GM12878 (cell line): ENCODE measurements around the gene CCDC181. TPM values are rescaled to one million over a fixed set of nuclear protein-coding genes. Genes with fewer than 3 reads are reported as not detected.

Experiments used
- ASH2L ChIP-seq: fragments of 300-600, 200-600 bp; sonication (generic); IDR thresholded peaks from 2 replicates; pipeline ENCODE4 v1.6.1; 2017; ENCODE audit warnings: low read depth, mild to moderate bottlenecking, borderline replicate concordance
- BCL11A ChIP-seq: IDR thresholded peaks from 2 replicates; pipeline ENCODE4 v1.6.1; 2011; ENCODE audit warnings: low read depth, low read length
- CBX3 ChIP-seq: fragments of 200-600 bp; sonication (generic); IDR thresholded peaks from 2 replicates; pipeline ENCODE4 v1.6.1; 2016; ENCODE audit warnings: low read depth, borderline replicate concordance
- DPF2 ChIP-seq: fragments of 450-650 bp; IDR thresholded peaks from 2 replicates; pipeline ENCODE4 v1.6.1; 2017; ENCODE audit warnings: mild to moderate bottlenecking
- EZH2 ChIP-seq: IDR thresholded peaks from 2 replicates; pipeline ENCODE4 v1.6.1; 2012; ENCODE audit warnings: low read depth, mild to moderate bottlenecking, control low read depth, inconsistent platforms, low read length, borderline replicate concordance; ENCODE audit not compliant: control insufficient read depth
- HCFC1 ChIP-seq: fragments of 150-350 bp; IDR thresholded peaks from 2 replicates; pipeline ENCODE4 v1.6.1; 2014; ENCODE audit warnings: low read length
- IKZF2 ChIP-seq, 2 experiments: fragments of 450-650 bp; IDR thresholded peaks; 2 replicates each; pipeline ENCODE4 v1.6.1; 2017; ENCODE audit warnings: mild to moderate bottlenecking in 2 of 2, moderate library complexity in 2 of 2
- IRF3 ChIP-seq: fragments of 450-650 bp; IDR thresholded peaks from 2 replicates; pipeline ENCODE4 v1.6.1; 2014; ENCODE audit warnings: mild to moderate bottlenecking
- IRF4 ChIP-seq: IDR thresholded peaks from 2 replicates; pipeline ENCODE4 v1.6.1; 2011; ENCODE audit warnings: low read depth, low read length
- IRF5 ChIP-seq: fragments of 450-650 bp; IDR thresholded peaks from 2 replicates; pipeline ENCODE4 v1.6.1; 2017; ENCODE audit warnings: borderline replicate concordance
- KDM1A ChIP-seq: fragments of 200-600 bp; sonication (generic); IDR thresholded peaks from 2 replicates; pipeline ENCODE4 v1.6.1; 2016; ENCODE audit warnings: borderline replicate concordance
- KLF5 ChIP-seq: fragments of 450-650 bp; IDR thresholded peaks from 2 replicates; pipeline ENCODE4 v1.6.1; 2014; ENCODE audit warnings: mild to moderate bottlenecking; ENCODE audit not compliant: partially characterized antibody
- LARP7 ChIP-seq: fragments of 450-650 bp; IDR thresholded peaks from 2 replicates; pipeline ENCODE4 v1.6.1; 2017; ENCODE audit warnings: mild to moderate bottlenecking
- MTA2 ChIP-seq: fragments of 450-650 bp; IDR thresholded peaks from 2 replicates; pipeline ENCODE4 v1.6.1; 2016; ENCODE audit warnings: low read depth, mild to moderate bottlenecking, moderate library complexity
- NBN ChIP-seq: fragments of 450-650 bp; IDR thresholded peaks from 2 replicates; pipeline ENCODE4 v1.6.1; 2016
- SIN3A ChIP-seq: IDR thresholded peaks from 2 replicates; pipeline ENCODE4 v1.6.1; 2012; ENCODE audit warnings: low read depth, low read length, improper control_type of control experiment
- SKIL ChIP-seq: fragments of 450-650 bp; IDR thresholded peaks from 2 replicates; pipeline ENCODE4 v1.6.1; 2017; ENCODE audit warnings: mild to moderate bottlenecking, low read depth, inconsistent platforms; ENCODE audit not compliant: poor library complexity, severe bottlenecking
- SMARCA5 ChIP-seq: fragments of 450-650 bp; IDR thresholded peaks from 2 replicates; pipeline ENCODE4 v1.6.1; 2017; ENCODE audit warnings: mild to moderate bottlenecking
- SREBF2 ChIP-seq: IDR thresholded peaks from 2 replicates; pipeline ENCODE4 v1.6.1; 2012; ENCODE audit warnings: mild to moderate bottlenecking, low read length
- ZBED1 ChIP-seq: IDR thresholded peaks from 2 replicates; pipeline ENCODE4 v1.6.1; 2016; ENCODE audit warnings: borderline replicate concordance
- ZNF217 ChIP-seq: fragments of 450-650 bp; IDR thresholded peaks from 2 replicates; pipeline ENCODE4 v1.6.1; 2017; ENCODE audit warnings: antibody characterized with exemption, mild to moderate bottlenecking
- ZNF24 ChIP-seq: fragments of 450-650 bp; IDR thresholded peaks from 2 replicates; pipeline ENCODE4 v1.6.1; 2017; ENCODE audit warnings: antibody characterized with exemption, mild to moderate bottlenecking
- ZNF622 ChIP-seq: fragments of 450-650 bp; IDR thresholded peaks from 2 replicates; pipeline ENCODE4 v1.6.1; 2017; ENCODE audit warnings: mild to moderate bottlenecking, inconsistent platforms
- polyA plus RNA-seq, 11 experiments: library from polyadenylated mRNA; depleted of rRNA in 4 of 11; unstranded in 6 of 11; stranded (reverse) in 5 of 11; fragments of >200 nt; fragmentation: Nextera tagmentation in 4 of 11; fragmentation: Illumina TruSeq in 1 of 11; extraction: Ambion mirVana in 4 of 11; extraction: Trizol in 1 of 11; gene quantifications; 1 replicate in 1 of 11; 2 replicates in 10 of 11; pipeline versions ENCODE4 v1.2.1 to v1.2.3, GENCODE V29; 2011 to 2016; ENCODE audit warnings: inconsistent platforms in 2 of 11, missing spikeins in 2 of 11, low read depth in 1 of 11
- total RNA-seq, 4 experiments: library from RNA; depleted of rRNA in 3 of 4; stranded (reverse); fragments of >200 nt in 3 of 4; fragmentation: Illumina TruSeq in 1 of 4; extraction: Trizol in 1 of 4; gene quantifications; 2 replicates each; pipeline versions ENCODE4 v1.2.1 to v1.2.3, GENCODE V29; 2013 to 2021
- TF ChIP-seq, protein P1 (sequence below): IDR thresholded peaks from 2 replicates; pipeline ENCODE4 v1.6.1; 2012; ENCODE audit warnings: low read length, inconsistent platforms

Gene CCDC181
- total and polyA plus RNA-seq, 10 of the 15 experiments (the other 5 are each of a cell fraction or from before 2014, with no cell fraction given): not detected

- TF ChIP-seq IRF5: no peak
- TF ChIP-seq IRF4: peak; percentile 55; the same call in 1 of the 2 replicates
- TF ChIP-seq MTA2: peak; percentile 64; the same call in 1 of the 2 replicates
- TF ChIP-seq LARP7: no peak
- TF ChIP-seq CBX3: no peak
- no peak for TF ChIP-seq SREBF2
- TF ChIP-seq KLF5: no peak
- no peak for TF ChIP-seq KDM1A
- peak; percentile 40 for TF ChIP-seq SKIL
- no peak for TF ChIP-seq HCFC1
- peak; percentile 24; the same call in 1 of the 2 replicates for TF ChIP-seq BCL11A
- peak; percentile 49; the same call in 1 of the 2 replicates for TF ChIP-seq DPF2
- TF ChIP-seq, protein P1, sequence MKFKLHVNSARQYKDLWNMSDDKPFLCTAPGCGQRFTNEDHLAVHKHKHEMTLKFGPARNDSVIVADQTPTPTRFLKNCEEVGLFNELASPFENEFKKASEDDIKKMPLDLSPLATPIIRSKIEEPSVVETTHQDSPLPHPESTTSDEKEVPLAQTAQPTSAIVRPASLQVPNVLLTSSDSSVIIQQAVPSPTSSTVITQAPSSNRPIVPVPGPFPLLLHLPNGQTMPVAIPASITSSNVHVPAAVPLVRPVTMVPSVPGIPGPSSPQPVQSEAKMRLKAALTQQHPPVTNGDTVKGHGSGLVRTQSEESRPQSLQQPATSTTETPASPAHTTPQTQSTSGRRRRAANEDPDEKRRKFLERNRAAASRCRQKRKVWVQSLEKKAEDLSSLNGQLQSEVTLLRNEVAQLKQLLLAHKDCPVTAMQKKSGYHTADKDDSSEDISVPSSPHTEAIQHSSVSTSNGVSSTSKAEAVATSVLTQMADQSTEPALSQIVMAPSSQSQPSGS: peak; percentile 69
- peak; percentile 51; the same call in 1 of the 2 replicates for TF ChIP-seq ZNF217
- TF ChIP-seq ZNF622: no peak
- TF ChIP-seq ZNF24: no peak
- 0 out of 2 replicates have a peak, but pooled peaks have one; percentile 35 for TF ChIP-seq ZBED1
- TF ChIP-seq SIN3A: no peak
- no peak for TF ChIP-seq IRF3
- no peak for TF ChIP-seq ASH2L
- no peak for TF ChIP-seq NBN
- TF ChIP-seq SMARCA5: no peak
- no peak for TF ChIP-seq EZH2
- 0 out of 4 replicates have a peak, but pooled peaks of 1 of the 2 experiments have one; percentile 13 for TF ChIP-seq IKZF2 (IDR thresholded peaks at IDR 0.05)
Observed at GRCh38 chr1:169390303-169390702, 37.0 kb downstream of the CCDC181 start (continued).
